GM20000 (cell line): ENCODE results near the gene HDAC4.

ENCODE experiments used
- DNase-seq: peaks from one replicate; pipeline ENCODE4 v3.0.0; 2012; ENCODE audit warnings: low spot score
- CTCF ChIP-seq: IDR thresholded peaks from 2 replicates; pipeline ENCODE4 v1.5.1; 2012; ENCODE audit warnings: mild to moderate bottlenecking, control low read depth; ENCODE audit errors: extremely low read depth, missing control alignments

The HDAC4 gene

DNA sequence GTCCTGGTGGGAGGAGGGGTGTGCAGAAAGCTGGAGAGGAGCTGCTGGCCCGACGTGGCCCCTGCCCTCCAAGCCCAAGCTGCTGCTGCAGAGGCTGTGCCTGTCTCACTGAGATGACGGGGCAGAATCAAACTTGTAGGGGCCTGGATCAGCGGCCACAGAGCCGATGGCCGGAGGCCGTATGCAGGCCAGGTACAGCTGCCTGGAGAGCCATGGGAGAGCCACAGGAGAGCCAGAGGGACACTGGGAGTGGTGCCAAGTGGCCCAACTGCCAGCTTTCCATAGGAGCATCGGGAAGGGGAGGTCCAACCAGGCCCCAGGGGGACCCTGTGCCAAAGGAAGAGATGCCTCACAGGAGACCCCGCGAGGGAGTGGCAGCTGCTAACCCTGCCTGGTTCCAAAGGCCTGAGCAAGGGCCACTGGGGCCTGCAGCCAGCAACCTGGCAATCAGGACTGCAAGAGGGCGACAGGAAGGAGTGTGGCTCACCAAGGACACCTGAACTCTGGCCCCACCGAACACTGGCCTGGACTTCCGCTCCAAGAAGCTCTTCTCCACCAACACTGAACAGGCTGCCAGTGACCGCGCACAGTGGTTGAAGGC, 70.7 kb downstream of the HDAC4 start:
- TF ChIP-seq CTCF: no peak
- DNase-seq: no peak

DNA sequence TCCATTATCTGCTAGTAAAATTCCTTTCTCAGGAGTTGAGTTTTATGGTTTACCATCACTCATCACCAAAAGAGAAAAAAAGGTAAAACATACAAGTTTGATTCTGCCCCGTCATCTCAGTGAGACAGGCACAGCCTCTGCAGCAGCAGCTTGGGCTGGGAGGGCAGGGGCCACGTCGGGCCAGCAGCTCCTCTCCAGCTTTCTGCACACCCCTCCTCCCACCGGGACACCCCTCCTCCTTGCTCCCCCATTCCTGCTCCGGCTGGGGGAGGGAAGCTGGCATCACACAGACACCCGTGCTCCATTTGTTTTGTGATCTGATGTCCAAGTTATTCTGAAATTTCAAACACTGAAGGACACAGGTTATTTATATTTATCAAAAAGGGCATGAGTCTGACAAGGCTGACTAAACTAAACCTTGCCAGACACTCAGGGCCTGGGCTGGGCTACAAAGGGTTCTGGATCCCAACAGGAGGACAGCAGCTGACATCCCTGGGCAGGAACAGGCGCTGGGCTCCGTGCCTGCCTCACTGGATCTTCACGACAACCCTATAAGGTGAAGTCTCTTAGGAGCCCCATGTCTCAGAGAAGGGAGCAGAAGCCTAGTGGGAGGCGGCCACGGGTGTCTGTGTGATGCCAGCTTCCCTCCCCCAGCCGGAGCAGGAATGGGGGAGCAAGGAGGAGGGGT, 71.4 kb downstream of the HDAC4 start:
- no peak for TF ChIP-seq CTCF
- DNase-seq: no peak

DNA sequence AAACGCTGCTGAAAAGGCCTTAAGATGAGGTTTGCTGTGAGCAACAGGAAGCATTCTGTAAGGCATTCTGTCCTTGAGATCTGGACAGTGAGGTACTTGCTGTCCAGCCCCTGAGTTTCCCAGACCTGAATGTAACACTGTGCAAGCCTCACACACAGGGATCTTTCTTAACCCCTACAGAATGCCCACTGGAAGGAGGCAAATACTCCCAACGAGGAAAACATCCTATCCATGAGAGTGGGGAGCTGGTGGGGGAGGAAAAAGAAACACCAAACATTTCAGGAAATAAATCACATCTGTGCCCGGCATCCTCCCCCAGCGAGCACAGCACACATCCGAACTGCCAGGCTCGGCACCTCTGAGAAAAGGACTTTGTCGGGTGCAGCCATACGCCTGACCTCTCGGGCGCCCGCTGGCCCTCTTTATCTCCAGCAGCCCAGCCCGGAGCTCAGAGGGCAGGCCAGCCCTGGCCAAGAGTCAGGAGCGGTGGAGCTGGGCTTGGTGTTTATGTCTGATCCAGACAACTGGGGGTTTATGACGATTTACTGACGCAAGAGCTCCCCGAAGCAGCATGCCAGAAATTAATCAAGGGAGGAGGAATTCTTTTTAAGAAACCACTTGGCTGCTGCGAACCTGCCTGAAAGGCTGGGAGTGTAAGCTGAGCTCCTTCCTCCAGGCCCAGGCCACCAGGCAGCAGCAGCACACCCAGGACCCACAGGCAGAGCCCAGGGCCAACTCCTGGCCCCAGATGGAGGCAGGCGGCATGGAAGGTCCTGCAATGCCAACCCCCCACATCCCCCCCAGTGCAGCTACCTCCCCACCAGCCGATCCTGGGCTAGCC, 72.2 kb downstream of the HDAC4 start:
- DNase-seq: no peak
- TF ChIP-seq CTCF: no peak

- TF ChIP-seq CTCF: no peak
- no peak for DNase-seq
These were observed 73.1 kb downstream of the HDAC4 start for GRCh38 chr2:239327536-239328350.

DNA sequence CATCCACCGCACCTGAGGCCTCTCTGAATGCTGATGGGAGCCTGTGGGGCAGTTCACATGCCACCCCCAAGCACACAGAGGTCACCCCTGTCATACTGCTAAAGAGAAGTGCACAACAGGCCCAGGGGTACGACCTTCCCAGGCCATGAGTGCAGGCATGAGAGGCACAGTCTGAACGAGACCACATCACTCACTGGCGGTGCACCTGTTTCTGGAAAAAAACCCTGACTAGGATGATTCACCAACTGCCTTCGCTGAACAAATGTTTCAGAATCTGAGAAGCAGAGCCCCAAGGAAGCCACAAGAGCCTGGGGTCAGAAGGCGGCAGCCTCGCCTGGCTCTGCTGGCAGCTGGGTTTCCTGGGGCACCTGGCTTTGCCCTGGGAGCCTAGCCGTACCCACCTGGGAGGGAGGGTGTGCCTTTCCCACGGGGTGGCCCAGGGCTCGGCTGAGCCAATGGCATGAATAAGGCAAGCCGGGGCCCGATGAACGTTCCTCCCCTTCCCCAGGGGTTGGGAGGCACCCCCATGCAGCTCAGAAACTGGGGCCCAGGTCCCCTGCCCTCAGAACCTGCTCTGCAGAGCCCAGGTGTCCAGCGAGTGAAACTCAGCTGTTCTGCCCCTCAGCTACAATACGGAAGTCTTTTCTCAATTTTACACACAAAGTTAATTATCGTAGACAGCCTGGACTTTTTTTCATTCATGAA, 73.8 kb downstream of the HDAC4 start:
- peak; percentile 66 for DNase-seq
- no peak for TF ChIP-seq CTCF

DNA sequence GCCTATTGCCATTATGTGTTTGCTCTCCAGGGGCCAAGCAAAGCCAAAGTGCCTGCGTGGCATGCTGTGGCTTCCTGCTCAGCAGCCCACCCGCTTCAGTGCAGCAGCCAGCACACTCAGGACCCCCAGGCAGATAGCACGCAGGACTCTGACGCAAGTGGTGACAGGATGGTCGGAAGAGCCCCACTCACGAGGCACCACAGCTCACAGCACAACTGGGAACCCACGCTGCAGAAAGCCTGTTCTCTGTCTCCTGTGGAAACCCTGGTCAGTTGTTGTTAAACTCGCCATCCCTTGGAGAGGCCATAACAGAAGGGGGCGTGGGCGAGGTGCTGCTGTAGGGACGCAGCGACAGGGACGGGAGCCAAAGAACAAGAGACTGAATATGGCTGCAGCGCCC, 76.4 kb downstream of the HDAC4 start:
- TF ChIP-seq CTCF: no peak
- DNase-seq: no peak
